H4 (cell line): ENCODE measurements around the gene ENPP1. TPM values are rescaled to one million over a fixed set of nuclear protein-coding genes. Genes with fewer than 3 reads are reported as not detected.

Experiments used
- DNase-seq: peaks from one replicate; pipeline ENCODE4 v3.0.0-alpha.2; 2015; ENCODE audit warnings: low spot score
- total RNA-seq: library from RNA; depleted of rRNA; stranded (reverse); fragments of >200 nt; shearing (Covaris generic); gene quantifications from 2 replicates; pipeline ENCODE4 v1.2.3, GENCODE V29; 2014

ENPP1 gene
- total RNA-seq, 1 experiment from 2014 or later, result 39.5 TPM

GRCh38 chr6:131787079-131787478, 20.7 kb upstream of the ENPP1 start:
- no peak for DNase-seq

GRCh38 chr6:131787766-131788712, 19.8 kb upstream of the ENPP1 start:
- DNase-seq, result no peak

- DNase-seq, result no peak
These were observed 18.6 kb upstream of the ENPP1 start for GRCh38 chr6:131789219-131789618.

- DNase-seq, result no peak
These were observed 16.3 kb upstream of the ENPP1 start for GRCh38 chr6:131791476-131791875.

GRCh38 chr6:131792091-131792496, 15.7 kb upstream of the ENPP1 start:
- peak; percentile 44 for DNase-seq

GRCh38 chr6:131795366-131795765, 12.5 kb upstream of the ENPP1 start:
- DNase-seq, result no peak

GRCh38 chr6:131802347-131802746, 5.5 kb upstream of the ENPP1 start:
- DNase-seq, result no peak

- DNase-seq, result no peak
These were observed 4.6 kb upstream of the ENPP1 start for GRCh38 chr6:131803007-131803769.

- no peak for DNase-seq
These were observed 3.7 kb upstream of the ENPP1 start for GRCh38 chr6:131804131-131804530.

- no peak for DNase-seq
These were observed 538 bp upstream of the ENPP1 start for GRCh38 chr6:131807321-131807643.

GRCh38 chr6:131808460-131809269, 845 bp downstream of the ENPP1 start:
- no peak for DNase-seq

- no peak for DNase-seq
These were observed 3.7 kb downstream of the ENPP1 start for GRCh38 chr6:131811500-131811899.

GRCh38 chr6:131813991-131814390, 6.2 kb downstream of the ENPP1 start:
- DNase-seq, result peak; percentile 72

- DNase-seq, result no peak
These were observed 9.0 kb downstream of the ENPP1 start for GRCh38 chr6:131816869-131817268.

GRCh38 chr6:131819572-131820124, 11.8 kb downstream of the ENPP1 start:
- peak; percentile 18 for DNase-seq

GRCh38 chr6:131821010-131821807, 13.4 kb downstream of the ENPP1 start:
- DNase-seq, result no peak

GRCh38 chr6:131822119-131822518, 14.3 kb downstream of the ENPP1 start:
- no peak for DNase-seq

- no peak for DNase-seq
These were observed 15.6 kb downstream of the ENPP1 start for GRCh38 chr6:131823276-131823902.

GRCh38 chr6:131825946-131826345, 18.1 kb downstream of the ENPP1 start:
- DNase-seq, result no peak

- no peak for DNase-seq
These were observed 20.3 kb downstream of the ENPP1 start for GRCh38 chr6:131828080-131828479.
